ENCODE data around the gene ZNF724.

The ZNF724 gene

DNA sequence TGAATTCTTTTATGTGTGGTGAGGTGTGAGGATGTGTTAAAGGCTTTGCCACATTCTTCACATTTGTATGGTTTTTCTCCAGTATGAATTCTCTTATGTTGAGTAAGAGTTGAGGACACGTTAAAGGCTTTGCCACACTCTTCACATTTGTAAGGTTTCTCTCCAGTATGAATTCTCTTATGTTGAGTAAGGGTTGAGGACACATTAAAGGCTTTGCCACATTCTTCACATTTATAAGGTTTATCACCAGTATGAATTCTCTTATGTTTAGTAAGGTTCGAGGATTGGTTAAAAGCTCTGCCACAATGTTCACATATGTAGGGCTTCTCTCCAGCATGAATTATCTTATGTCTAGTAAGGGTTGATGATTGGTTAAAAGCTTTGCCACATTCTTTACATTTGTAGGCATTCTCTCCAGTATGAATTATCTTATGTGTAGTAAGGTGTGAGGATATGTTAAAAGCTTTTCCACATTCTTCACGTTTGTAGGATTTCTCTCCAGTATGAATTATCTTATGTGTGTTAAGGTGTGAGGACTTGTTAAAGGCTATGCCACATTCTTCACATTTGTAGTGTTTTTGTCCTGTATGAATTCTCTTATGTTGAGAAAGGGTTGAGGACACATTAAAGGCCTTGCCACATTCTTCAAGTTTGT, 27.1 kb downstream of the ZNF724 start:
- no peak for DNase-seq

DNA sequence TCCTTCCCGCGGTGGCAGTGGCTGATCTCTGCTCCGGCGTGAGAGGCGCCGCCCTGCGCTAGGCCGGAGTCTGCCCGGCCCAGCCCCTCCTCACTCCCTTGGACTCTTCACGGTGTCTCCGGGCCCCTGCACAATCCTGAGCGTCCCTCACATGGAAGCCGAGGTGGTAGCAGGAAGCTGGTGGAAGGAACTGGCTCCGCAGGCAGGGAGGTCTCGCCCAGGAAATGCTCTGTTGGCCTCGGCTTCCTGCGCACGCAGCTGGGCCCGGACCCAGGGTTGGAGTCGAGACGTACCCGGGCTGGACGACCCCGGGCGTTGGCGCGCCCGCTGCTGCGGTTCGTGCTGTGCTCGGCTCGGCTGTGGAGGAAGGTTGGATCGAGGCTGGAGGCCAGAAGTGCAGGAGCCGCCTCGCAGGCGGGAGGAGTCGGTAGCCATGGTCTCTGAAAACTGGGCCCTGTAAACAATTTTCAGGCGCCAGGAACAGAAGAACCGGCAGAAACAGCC, 46.3 kb downstream of the ZNF724 start:
- no peak for DNase-seq

DNA sequence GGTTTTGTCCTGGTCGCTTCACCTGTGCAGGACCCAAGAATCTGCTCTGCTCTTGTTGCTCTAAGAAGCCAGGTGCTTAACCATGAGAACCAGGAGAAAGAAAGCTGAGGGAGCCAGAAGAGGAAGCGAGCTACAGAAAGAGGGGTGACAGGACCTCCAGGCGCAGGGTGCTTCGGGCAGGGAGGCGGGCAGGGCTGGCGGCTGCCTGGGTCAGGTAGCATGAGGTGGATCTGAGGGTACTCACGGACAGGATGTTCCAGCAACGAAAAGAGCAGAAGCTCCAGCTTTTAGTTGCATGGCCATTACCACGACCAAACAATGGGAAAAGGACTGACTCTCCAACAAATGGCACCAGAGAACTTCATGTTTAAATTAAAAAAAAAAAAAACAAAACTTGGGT, 59.9 kb downstream of the ZNF724 start:
- DNase-seq: no peak

DNA sequence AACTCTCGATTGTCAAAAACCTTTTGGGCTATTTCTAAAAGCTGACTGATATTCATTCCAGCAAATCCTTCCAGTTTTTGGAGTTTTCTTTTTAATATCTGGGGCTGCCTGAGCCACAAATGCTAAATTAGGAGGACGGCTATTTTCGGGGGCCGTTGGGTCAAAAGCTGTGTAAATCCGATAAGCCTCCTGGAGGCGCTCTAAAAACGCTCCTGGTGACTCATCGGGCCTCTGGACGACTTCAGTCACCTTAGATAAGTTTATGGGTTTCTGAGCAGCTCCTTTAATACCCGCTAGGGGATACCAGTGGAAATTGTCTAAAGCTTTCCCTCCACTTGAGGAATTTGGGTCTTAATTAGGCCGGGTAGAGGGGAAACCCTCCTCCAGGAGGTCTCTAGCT, 66.9 kb downstream of the ZNF724 start:
- DNase-seq: no peak

Measured in SW 1271 (cell line).